ENCODE results near the gene RSBN1. TPM values are rescaled to one million over a fixed set of nuclear protein-coding genes. Genes with fewer than 3 reads are reported as not detected.
A peak's percentile ranks its signal among the peaks of the same experiment; 100 is the strongest.

The RSBN1 gene
- total RNA-seq (2021; ENCODE audit: unreplicated experiment) (10.7 TPM), Bru-seq, nascent RNA (percentile 78 among the genes with signal in this experiment), BruChase-seq, experiment 1, labeled RNA remaining after a 2-hour chase (percentile 77 among the genes with signal in this experiment), BruChase-seq, experiment 2, labeled RNA remaining after a 6-hour chase (percentile 53 among the genes with signal in this experiment)
- 4.4 TPM for polyA plus RNA-seq (2012; ENCODE audit: insufficient read length)
- long read RNA-seq, full-length matches to known transcripts = 8 of 32 reads
- long read RNA-seq, partial matches to known transcripts = 22 of 32 reads
- long read RNA-seq, other reads (novel, unspliced or antisense) = 2 of 32 reads

DNA sequence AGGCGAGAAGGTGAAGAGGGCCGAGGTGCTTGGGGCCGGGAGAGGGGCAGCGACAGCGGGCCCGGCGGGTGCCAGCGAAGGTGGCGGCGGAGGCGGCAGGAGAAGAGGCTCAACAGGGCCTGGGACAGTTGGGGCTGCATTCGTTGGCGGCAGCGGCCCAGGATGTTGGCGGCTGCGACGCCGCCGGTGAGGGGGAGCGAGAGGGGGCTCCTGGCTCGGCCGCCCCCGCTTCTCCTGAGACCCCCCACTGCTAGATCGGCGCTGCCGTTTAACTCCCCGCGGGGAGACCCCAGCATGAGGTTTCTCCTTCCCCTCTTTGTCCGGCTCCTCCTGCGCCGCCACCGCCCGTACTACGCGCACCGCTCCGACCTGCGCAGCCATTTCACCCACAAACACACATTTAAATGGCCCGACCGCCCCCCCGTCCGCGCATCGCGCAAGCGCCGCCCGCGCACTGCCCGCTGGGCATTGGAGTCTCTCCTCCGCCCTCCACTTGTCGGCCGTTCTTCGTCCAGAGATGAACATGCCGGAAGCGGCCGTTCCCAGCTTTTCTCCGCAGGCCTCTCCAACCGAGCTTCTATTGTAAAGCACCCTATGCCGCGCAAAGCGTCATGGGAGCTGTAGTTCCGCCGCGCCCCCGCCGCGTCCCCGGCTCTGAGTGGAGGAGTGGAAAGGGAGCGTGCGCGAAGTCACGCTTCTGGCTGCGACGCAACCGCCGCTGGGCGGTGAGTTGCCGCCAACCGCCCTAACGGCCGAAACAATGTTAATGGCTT is at the start of gene RSBN1:
TSS of gene RSBN1 (minus strand) at position 589 of the 773 bp plus-strand sequence. CDS start at position 525, 64 bp downstream.
- DNase-seq (ENCODE audit: low read depth, low spot score) (peak; percentile 84), ATAC-seq (peak; percentile 99)
- CTCF ChIA-PET = no interaction called here

DNA sequence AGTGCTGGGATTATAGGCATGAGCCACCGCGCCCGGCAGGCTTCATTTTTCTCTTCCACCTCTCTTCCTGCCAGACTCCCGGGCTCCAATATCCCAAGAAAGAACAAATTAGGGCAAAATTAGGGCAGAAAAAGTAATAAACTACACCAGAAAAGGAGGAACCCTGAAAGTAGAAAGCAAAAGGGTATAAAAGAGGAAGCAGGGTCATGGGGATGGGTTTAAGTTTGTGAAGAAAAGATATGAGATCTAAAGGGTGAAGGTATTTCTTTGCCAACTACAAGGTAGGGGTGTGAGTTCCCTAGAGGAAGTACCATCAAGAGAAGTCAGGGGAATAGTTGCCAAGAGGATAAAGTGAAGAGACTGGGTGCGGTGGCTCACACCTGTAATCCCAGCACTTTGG is 49.4 kb upstream of the RSBN1 start:
- H3K36me3 ChIP-seq (ENCODE audit: control insufficient read depth, insufficient read depth, low read length) = no peaks in the 10 kb centered on the region
- intact Hi-C loops (cut with micrococcal nuclease; ENCODE audit: unreplicated experiment) (no loop called here), in situ Hi-C loops (cut with HindIII; ENCODE audit: low pct_unique_long_range_greater_than_20kb, low sequenced_read_pairs) (no loop called here)
- H3K27ac ChIP-seq (ENCODE audit: low read length) = no peak overlapping the region
- no peak for DNase-seq (ENCODE audit: low read depth, low spot score)
- H3K4me3 ChIP-seq (ENCODE audit: low read depth in 2 of 2, low read length in 2 of 2) = no peak overlapping the region
- ChIA-PET POLR2A (interaction anchor here (0.6 kb wide), 1 partner anchor 72 kb away, joined by 3 read pairs; no protein-coding TSS in a partner anchor), CTCF (no interaction called here)
- TF ChIP-seq SIN3A (IDR thresholded peaks at IDR 0.05; ENCODE audit: borderline replicate concordance, insufficient read depth, low read depth, low read length) = no peak
- TF ChIP-seq POLR2AphosphoS5 (IDR thresholded peaks at IDR 0.05; ENCODE audit: low read depth, low read length) = no peak
- TF ChIP-seq, protein P1, sequence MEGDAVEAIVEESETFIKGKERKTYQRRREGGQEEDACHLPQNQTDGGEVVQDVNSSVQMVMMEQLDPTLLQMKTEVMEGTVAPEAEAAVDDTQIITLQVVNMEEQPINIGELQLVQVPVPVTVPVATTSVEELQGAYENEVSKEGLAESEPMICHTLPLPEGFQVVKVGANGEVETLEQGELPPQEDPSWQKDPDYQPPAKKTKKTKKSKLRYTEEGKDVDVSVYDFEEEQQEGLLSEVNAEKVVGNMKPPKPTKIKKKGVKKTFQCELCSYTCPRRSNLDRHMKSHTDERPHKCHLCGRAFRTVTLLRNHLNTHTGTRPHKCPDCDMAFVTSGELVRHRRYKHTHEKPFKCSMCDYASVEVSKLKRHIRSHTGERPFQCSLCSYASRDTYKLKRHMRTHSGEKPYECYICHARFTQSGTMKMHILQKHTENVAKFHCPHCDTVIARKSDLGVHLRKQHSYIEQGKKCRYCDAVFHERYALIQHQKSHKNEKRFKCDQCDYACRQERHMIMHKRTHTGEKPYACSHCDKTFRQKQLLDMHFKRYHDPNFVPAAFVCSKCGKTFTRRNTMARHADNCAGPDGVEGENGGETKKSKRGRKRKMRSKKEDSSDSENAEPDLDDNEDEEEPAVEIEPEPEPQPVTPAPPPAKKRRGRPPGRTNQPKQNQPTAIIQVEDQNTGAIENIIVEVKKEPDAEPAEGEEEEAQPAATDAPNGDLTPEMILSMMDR (IDR thresholded peaks at IDR 0.05) = no peak
- TF ChIP-seq, protein P2, sequence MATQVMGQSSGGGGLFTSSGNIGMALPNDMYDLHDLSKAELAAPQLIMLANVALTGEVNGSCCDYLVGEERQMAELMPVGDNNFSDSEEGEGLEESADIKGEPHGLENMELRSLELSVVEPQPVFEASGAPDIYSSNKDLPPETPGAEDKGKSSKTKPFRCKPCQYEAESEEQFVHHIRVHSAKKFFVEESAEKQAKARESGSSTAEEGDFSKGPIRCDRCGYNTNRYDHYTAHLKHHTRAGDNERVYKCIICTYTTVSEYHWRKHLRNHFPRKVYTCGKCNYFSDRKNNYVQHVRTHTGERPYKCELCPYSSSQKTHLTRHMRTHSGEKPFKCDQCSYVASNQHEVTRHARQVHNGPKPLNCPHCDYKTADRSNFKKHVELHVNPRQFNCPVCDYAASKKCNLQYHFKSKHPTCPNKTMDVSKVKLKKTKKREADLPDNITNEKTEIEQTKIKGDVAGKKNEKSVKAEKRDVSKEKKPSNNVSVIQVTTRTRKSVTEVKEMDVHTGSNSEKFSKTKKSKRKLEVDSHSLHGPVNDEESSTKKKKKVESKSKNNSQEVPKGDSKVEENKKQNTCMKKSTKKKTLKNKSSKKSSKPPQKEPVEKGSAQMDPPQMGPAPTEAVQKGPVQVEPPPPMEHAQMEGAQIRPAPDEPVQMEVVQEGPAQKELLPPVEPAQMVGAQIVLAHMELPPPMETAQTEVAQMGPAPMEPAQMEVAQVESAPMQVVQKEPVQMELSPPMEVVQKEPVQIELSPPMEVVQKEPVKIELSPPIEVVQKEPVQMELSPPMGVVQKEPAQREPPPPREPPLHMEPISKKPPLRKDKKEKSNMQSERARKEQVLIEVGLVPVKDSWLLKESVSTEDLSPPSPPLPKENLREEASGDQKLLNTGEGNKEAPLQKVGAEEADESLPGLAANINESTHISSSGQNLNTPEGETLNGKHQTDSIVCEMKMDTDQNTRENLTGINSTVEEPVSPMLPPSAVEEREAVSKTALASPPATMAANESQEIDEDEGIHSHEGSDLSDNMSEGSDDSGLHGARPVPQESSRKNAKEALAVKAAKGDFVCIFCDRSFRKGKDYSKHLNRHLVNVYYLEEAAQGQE (IDR thresholded peaks at IDR 0.05; ENCODE audit: insufficient read depth in 1 of 2, low read depth in 2 of 2, low read length in 1 of 2) = no peak
- no peak for TF ChIP-seq TCF7L2 (IDR thresholded peaks at IDR 0.05; ENCODE audit: low read depth, low read length)
- BruUV-seq (replicated peaks) = no TSS peak
- H3K4me1 ChIP-seq (ENCODE audit: control insufficient read depth, insufficient read depth, low read length) = no peaks in the 10 kb centered on the region
- no peaks in the 10 kb centered on the region for H3K27me3 ChIP-seq (ENCODE audit: control insufficient read depth, insufficient read depth, low read length)
- no peak for ATAC-seq
- no peaks in the 10 kb centered on the region for H3K9me3 ChIP-seq (ENCODE audit: control insufficient read depth, insufficient read depth, low read depth, low read length)

More for the DNA sequence above, at the start of gene RSBN1:
- no TSS peak for BruUV-seq (replicated peaks)
- Histone ChIP-seq H3K4me1 (ENCODE audit: control insufficient read depth, insufficient read depth, low read length) (peaks cover 13% of the 10 kb centered on the region), H3K27ac (ENCODE audit: low read length) (peak within 1 kb of the TSS; percentile 98), H3K27me3 (ENCODE audit: control insufficient read depth, insufficient read depth, low read length) (no peaks in the 10 kb centered on the region), H3K36me3 (ENCODE audit: control insufficient read depth, insufficient read depth, low read length) (peaks cover 3% of the 10 kb centered on the region; the same call in 1 of the 2 replicates), H3K9me3 (ENCODE audit: control insufficient read depth, insufficient read depth, low read depth, low read length) (no peaks in the 10 kb centered on the region), H3K4me3 (ENCODE audit: low read depth in 2 of 2, low read length in 2 of 2) (peak within 1 kb of the TSS; percentile 88 to 89)
- POLR2A ChIA-PET = no interaction called here
- TF ChIP-seq, protein P2 (IDR thresholded peaks at IDR 0.05; ENCODE audit: insufficient read depth in 1 of 2, low read depth in 2 of 2, low read length in 1 of 2) = no peak
- TF ChIP-seq POLR2AphosphoS5 (IDR thresholded peaks at IDR 0.05; ENCODE audit: low read depth, low read length) = peak; percentile 78
- peak; percentile 87; the same call in 1 of the 2 replicates for TF ChIP-seq SIN3A (IDR thresholded peaks at IDR 0.05; ENCODE audit: borderline replicate concordance, insufficient read depth, low read depth, low read length)
- TF ChIP-seq, protein P1 (IDR thresholded peaks at IDR 0.05) = no peak
- intact Hi-C loops (cut with micrococcal nuclease; ENCODE audit: unreplicated experiment) (no loop called here), in situ Hi-C loops (cut with HindIII; ENCODE audit: low pct_unique_long_range_greater_than_20kb, low sequenced_read_pairs) (no loop called here)
